ENCODE measurements around the gene NPL.

The NPL gene, protein sequence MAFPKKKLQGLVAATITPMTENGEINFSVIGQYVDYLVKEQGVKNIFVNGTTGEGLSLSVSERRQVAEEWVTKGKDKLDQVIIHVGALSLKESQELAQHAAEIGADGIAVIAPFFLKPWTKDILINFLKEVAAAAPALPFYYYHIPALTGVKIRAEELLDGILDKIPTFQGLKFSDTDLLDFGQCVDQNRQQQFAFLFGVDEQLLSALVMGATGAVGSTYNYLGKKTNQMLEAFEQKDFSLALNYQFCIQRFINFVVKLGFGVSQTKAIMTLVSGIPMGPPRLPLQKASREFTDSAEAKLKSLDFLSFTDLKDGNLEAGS

GRCh38 chr1:182789138-182790076, at the start of gene NPL:
NPL (plus strand) TSS chr1:182789773; CDS start chr1:182794372, 4,599 bp downstream.
- peak; percentile 92 for DNase-seq (ENCODE audit: low spot score)

GRCh38 chr1:182740120-182740519, 49.5 kb upstream of the NPL start:
- no peak for DNase-seq (ENCODE audit: low spot score)

GRCh38 chr1:182742780-182743179, 46.8 kb upstream of the NPL start:
- no peak for DNase-seq (ENCODE audit: low spot score)

DNA sequence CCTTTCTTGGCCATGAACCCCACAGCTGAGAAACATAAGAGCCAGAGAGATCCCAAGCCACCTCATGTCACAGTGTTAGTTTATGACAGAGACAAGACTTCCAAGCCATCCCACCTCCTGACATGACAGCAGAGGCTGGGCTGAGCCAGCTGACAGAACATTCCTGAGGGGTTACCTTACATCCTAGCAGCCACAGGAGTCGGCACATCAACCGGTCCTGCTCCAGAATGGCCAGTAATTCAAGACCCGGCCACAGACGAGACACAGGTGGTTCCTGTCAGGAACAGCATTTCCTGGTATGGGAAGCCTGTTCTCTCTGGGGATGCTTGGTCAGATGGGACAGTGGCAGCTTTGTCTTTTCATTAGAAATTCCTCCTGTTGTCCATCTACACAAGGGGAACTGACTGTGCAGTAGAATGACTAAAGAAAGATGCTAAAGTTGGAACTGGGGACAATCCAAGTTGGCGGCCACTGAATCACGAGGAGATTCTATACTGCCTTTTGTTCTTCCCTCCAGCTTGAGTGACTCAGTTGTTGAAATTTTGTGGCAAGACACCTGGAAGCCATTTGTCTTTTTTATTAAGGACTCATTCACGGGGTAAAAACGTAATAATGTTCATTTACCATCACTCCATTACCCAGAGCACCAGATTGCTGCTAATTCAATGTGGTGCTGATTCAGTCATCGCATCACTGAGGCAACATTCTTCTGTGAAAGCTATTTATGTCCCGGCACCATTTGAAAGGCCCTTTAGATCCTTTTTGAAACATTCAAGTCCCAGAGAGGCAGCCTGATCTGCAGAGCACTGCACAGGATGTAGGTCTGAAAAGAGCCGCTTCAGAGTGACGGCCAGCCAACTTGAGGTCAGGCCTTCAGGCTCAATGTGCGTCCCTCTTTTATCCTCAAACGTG, 37.2 kb upstream of the NPL start:
- peak; percentile 20 for DNase-seq (ENCODE audit: low spot score)

- DNase-seq (ENCODE audit: low spot score) = no peak
Observed at GRCh38 chr1:182754087-182754486, 35.5 kb upstream of the NPL start.

- DNase-seq (ENCODE audit: low spot score) = no peak
Observed at GRCh38 chr1:182754543-182755314, 34.8 kb upstream of the NPL start.

- no peak for DNase-seq (ENCODE audit: low spot score)
Observed at GRCh38 chr1:182755632-182756031, 33.9 kb upstream of the NPL start.

GRCh38 chr1:182756423-182756822, 33.1 kb upstream of the NPL start:
- DNase-seq (ENCODE audit: low spot score) = no peak

- DNase-seq (ENCODE audit: low spot score) = no peak
Observed at GRCh38 chr1:182761396-182762395, 27.9 kb upstream of the NPL start.

- no peak for DNase-seq (ENCODE audit: low spot score)
Observed at GRCh38 chr1:182762536-182762935, 27.0 kb upstream of the NPL start.

DNA sequence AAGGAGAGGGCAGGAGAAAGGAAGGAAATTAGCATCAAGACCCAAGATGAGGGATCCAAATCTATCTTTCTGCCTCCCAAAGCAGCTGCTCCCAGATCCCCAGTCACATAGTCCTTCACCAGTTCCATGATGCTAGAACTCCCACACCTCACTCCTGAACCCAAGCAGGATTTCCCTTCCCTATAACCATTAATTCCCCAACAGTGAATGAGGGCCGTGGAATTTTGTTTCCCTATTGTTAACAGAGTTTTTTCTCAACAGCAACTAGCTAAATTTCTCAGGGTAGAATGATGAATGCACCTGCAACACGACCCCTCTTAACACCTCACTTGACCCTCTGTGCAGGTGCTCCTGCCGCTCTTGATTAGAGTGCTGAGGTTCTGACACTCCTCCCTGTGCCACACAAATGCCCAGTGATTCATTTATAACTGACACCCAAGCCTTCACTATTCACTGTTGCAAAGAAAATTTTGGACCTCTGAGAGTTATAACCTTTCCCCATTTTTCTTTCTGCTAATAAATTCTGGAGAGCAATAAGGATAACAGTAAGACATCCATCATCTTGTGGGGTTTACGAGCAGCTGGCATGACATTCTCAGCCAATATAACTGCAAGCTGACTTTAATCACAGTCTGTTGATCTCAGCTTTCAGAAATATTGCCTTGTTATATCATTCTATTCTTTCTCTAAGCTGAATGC, 25.4 kb upstream of the NPL start:
- no peak for DNase-seq (ENCODE audit: low spot score)

GRCh38 chr1:182765391-182765790, 24.2 kb upstream of the NPL start:
- DNase-seq (ENCODE audit: low spot score) = no peak

DNA sequence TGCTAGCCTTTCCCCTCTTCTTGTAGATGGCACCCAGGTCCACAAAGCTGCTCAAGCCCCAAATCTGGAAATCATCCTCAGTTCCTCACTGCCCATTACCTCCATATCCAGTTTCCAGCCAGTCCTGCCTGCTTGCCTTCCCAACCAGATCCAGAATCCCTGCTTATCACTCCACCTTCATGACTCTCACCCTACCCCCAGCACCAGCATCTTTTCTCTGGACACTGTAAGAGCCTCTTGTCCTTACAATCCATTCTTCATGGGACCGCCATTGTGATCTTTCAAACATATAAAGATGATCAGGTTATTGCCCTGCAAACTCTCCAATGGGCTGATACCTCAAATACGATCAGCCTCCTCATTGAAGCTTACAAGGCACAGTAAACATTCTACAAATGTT, 23.5 kb upstream of the NPL start:
- no peak for DNase-seq (ENCODE audit: low spot score)

GRCh38 chr1:182766881-182767645, 22.5 kb upstream of the NPL start:
- no peak for DNase-seq (ENCODE audit: low spot score)

GRCh38 chr1:182768963-182769362, 20.6 kb upstream of the NPL start:
- DNase-seq (ENCODE audit: low spot score) = no peak

- no peak for DNase-seq (ENCODE audit: low spot score)
Observed at GRCh38 chr1:182770232-182770631, 19.3 kb upstream of the NPL start.

DNA sequence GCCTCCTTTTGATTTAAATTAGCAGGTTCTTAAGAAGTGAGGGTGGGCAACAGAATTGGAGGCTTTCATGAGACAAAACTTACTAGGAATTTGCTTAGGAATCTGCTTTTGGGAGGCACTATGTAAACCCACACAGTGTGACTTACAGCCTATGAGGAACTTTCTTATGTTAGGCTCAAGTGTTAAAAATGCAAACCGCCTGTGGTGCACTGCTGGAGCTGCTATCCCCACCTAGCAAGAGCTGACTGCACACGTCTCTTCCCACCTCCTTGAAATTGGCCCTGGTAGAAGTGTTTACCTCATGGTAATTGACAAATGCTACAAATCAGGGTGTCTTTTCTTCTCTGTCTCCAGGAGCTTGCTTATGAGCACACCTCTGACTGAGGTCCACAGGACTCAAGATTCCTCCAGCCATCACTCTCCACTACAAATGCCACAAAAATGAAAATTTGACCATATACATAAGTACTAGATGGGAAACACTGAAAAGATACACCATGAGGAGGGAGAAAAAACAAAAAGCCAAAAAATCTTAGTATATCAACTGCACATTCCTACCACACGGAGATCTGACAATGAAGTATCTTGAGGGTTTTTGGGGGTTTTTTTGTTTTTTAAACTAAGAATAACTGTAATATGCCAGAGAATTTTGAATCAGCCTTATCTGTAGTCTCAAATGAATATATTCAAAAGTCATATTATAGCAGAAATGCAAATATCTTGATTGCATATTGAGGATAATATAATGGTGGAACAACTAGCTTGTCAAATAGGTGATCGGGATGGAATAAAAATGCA, 18.2 kb upstream of the NPL start:
- no peak for DNase-seq (ENCODE audit: low spot score)

DNA sequence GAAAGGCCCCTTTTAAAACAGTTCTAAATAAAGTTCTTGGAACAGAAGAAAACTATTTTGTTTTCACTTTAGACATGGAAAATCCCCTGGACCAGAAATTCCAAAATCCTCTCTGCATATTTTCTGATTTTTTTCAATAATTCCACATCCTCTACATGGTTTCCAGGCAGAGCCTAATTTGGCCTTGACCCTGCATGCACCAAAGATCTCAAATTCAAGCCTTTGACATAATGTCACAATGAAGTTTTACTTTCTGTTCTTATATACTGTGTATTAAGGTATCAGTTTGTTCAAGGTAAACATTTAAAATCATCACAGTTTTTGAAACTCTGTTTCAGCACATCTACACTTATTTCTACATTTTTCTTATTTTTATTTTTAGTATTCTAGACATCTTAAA, 12.2 kb upstream of the NPL start:
- no peak for DNase-seq (ENCODE audit: low spot score)
